WTC11 (cell line): ENCODE data around the gene LRRN3. TPM values are rescaled to one million over a fixed set of nuclear protein-coding genes. Genes with fewer than 3 reads are reported as not detected.

ENCODE experiments used
- ATAC-seq: fragments of 200-7000 bp; cut with Tn5 transposase; 2 replicates; pipeline ENCODE4 v1.10.0; 2021; ENCODE audit warnings: mild to moderate bottlenecking, moderate library complexity
- CTCF ChIA-PET: fragments of 300-600 bp; sonication (Branson Sonifier 250); formaldehyde crosslinking; loops from one replicate; lab custom pipeline; 2021; ENCODE audit warnings: antibody characterized with exemption; lab: Charles Lee
- POLR2A ChIA-PET: fragments of 350-600 bp; sonication (Branson Sonifier 250); formaldehyde crosslinking; loops from one replicate; lab custom pipeline; 2021; ENCODE audit warnings: antibody characterized with exemption; lab: Charles Lee
- DNase-seq: peaks from one replicate; pipeline ENCODE4 v3.0.0; 2021; ENCODE audit warnings: low spot score
- H3K27ac Mint-ChIP-seq: 2 replicates; pipeline ENCODE4 v1.8.0; 2021; ENCODE audit warnings: mixed read lengths
- H3K27me3 Mint-ChIP-seq: 2 replicates; pipeline ENCODE4 v1.8.0; 2021; ENCODE audit warnings: low read depth, mild to moderate bottlenecking, moderate library complexity, mixed read lengths
- H3K36me3 Mint-ChIP-seq: 2 replicates; pipeline ENCODE4 v1.8.0; 2021; ENCODE audit warnings: mixed read lengths
- H3K4me1 Mint-ChIP-seq: 2 replicates; pipeline ENCODE4 v1.8.0; 2022; ENCODE audit warnings: mixed read lengths
- H3K4me3 Mint-ChIP-seq: 2 replicates; pipeline ENCODE4 v1.8.0; 2021; ENCODE audit warnings: mild to moderate bottlenecking, moderate library complexity, mixed read lengths
- H3K9me3 Mint-ChIP-seq: 2 replicates; pipeline ENCODE4 v1.8.0; 2021; ENCODE audit warnings: mixed read lengths
- ARID4B ChIP-seq: sonication (generic); formaldehyde crosslinking; IDR thresholded peaks from 2 replicates; pipeline ENCODE4 v1.8.0; 2023; ENCODE audit warnings: missing genetic modification reagents, mild to moderate bottlenecking, borderline replicate concordance
- E2F1 ChIP-seq: sonication (generic); formaldehyde crosslinking; IDR thresholded peaks from 2 replicates; pipeline ENCODE4 v1.8.0; 2022; ENCODE audit warnings: mild to moderate bottlenecking, missing genetic modification reagents
- EMX1 ChIP-seq: fragments of 250-450 bp; sonication (Bioruptor Pico); IDR thresholded peaks from 2 replicates; pipeline ENCODE4 v1.8.0; 2021; ENCODE audit warnings: mild to moderate bottlenecking
- ERG ChIP-seq: fragments of 250-450 bp; sonication (Bioruptor Pico); IDR thresholded peaks from 2 replicates; pipeline ENCODE4 v1.8.0; 2021; ENCODE audit warnings: mild to moderate bottlenecking
- FOXP1 ChIP-seq: sonication (generic); formaldehyde crosslinking; IDR thresholded peaks from 2 replicates; pipeline ENCODE4 v1.8.0; 2022; ENCODE audit warnings: missing genetic modification reagents, mild to moderate bottlenecking, moderate library complexity, borderline replicate concordance
- HMGA2 ChIP-seq: fragments of 250-450 bp; sonication (Bioruptor Pico); IDR thresholded peaks from 2 replicates; pipeline ENCODE4 v1.4.0; 2021; ENCODE audit warnings: mild to moderate bottlenecking, moderate library complexity
- IRF2 ChIP-seq: sonication (generic); formaldehyde crosslinking; IDR thresholded peaks from 2 replicates; pipeline ENCODE4 v1.8.0; 2022; ENCODE audit warnings: low read depth, missing genetic modification reagents, borderline replicate concordance
- NFATC4 ChIP-seq: fragments of 250-450 bp; sonication (Bioruptor Pico); IDR thresholded peaks from 2 replicates; pipeline ENCODE4 v1.9.0; 2021; ENCODE audit warnings: mild to moderate bottlenecking
- OVOL2 ChIP-seq: fragments of 250-450 bp; sonication (Bioruptor Pico); IDR thresholded peaks from 2 replicates; pipeline ENCODE4 v1.9.0; 2021; ENCODE audit warnings: mild to moderate bottlenecking, borderline replicate concordance
- PREB ChIP-seq: sonication (generic); formaldehyde crosslinking; IDR thresholded peaks from 2 replicates; pipeline ENCODE4 v1.8.1; 2022; ENCODE audit warnings: mild to moderate bottlenecking, missing genetic modification reagents, moderate library complexity, borderline replicate concordance
- USF1 ChIP-seq: sonication (generic); formaldehyde crosslinking; IDR thresholded peaks from 2 replicates; pipeline ENCODE4 v1.8.0; 2022; ENCODE audit warnings: mild to moderate bottlenecking, missing genetic modification reagents
- USF2 ChIP-seq: sonication (generic); formaldehyde crosslinking; IDR thresholded peaks from 2 replicates; pipeline ENCODE4 v1.8.1; 2023; ENCODE audit warnings: mild to moderate bottlenecking, missing genetic modification reagents, moderate library complexity
- ZMAT4 ChIP-seq: fragments of 250-450 bp; sonication (Bioruptor Pico); IDR thresholded peaks from 2 replicates; pipeline ENCODE4 v1.9.0; 2021; ENCODE audit warnings: mild to moderate bottlenecking
- ZNF121 ChIP-seq: sonication (generic); formaldehyde crosslinking; IDR thresholded peaks from 2 replicates; pipeline ENCODE4 v1.8.0; 2023; ENCODE audit warnings: missing genetic modification reagents
- ZNF281 ChIP-seq: sonication (generic); formaldehyde crosslinking; IDR thresholded peaks from 2 replicates; pipeline ENCODE4 v1.8.0; 2023; ENCODE audit warnings: mild to moderate bottlenecking, missing genetic modification reagents
- ZNF416 ChIP-seq: fragments of 250-450 bp; sonication (Bioruptor Pico); IDR thresholded peaks from 2 replicates; pipeline ENCODE4 v1.9.0; 2021; ENCODE audit warnings: mild to moderate bottlenecking, inconsistent platforms
- ZNF423 ChIP-seq: fragments of 250-450 bp; sonication (Bioruptor Pico); IDR thresholded peaks from 2 replicates; pipeline ENCODE4 v2.1.2; 2022; ENCODE audit warnings: mild to moderate bottlenecking, moderate library complexity
- total RNA-seq: library from RNA; stranded (reverse); gene quantifications from 3 replicates; pipeline ENCODE4 v1.2.3, GENCODE V29; 2021

LRRN3 gene
- total RNA-seq, 1 experiment from 2014 or later: 0.70 TPM

- no peak for ATAC-seq
- no peaks in the 10 kb centered on the region for H3K4me1 Mint-ChIP-seq
- TF ChIP-seq FOXP1 (CRISPR knock-in tag): no peak
- TF ChIP-seq E2F1: no peak
- TF ChIP-seq ZNF423 (CRISPR knock-in tag): no peak
- no peak for TF ChIP-seq USF1 (CRISPR knock-in tag)
- no peak for TF ChIP-seq ZNF281
- no peak for TF ChIP-seq EMX1 (CRISPR knock-in tag)
- no peak for TF ChIP-seq NFATC4 (CRISPR knock-in tag)
- no peak for TF ChIP-seq ZNF121 (CRISPR knock-in tag)
- TF ChIP-seq HMGA2 (CRISPR knock-in tag): no peak
- TF ChIP-seq PREB: no peak
- TF ChIP-seq ZMAT4 (CRISPR knock-in tag): no peak
- TF ChIP-seq ARID4B (CRISPR knock-in tag): no peak
- no peak for TF ChIP-seq ZNF416 (CRISPR knock-in tag)
- TF ChIP-seq OVOL2 (CRISPR knock-in tag): no peak
- TF ChIP-seq USF2 (CRISPR knock-in tag): no peak
- no peak for TF ChIP-seq IRF2 (CRISPR knock-in tag)
- no peak for TF ChIP-seq ERG (CRISPR knock-in tag)
- ChIA-PET CTCF (no interaction called here), POLR2A (no interaction called here)
- H3K4me3 Mint-ChIP-seq: no peak overlapping the region
- H3K36me3 Mint-ChIP-seq: no peaks in the 10 kb centered on the region
- no peak overlapping the region for H3K27ac Mint-ChIP-seq
- H3K9me3 Mint-ChIP-seq: no peaks in the 10 kb centered on the region
- H3K27me3 Mint-ChIP-seq: no peaks in the 10 kb centered on the region
- DNase-seq: no peak
These were observed 73.5 kb downstream of the LRRN3 start for GRCh38 chr7:111164442-111164841.
